ENCODE data around the gene SCPEP1.

Gene SCPEP1

DNA sequence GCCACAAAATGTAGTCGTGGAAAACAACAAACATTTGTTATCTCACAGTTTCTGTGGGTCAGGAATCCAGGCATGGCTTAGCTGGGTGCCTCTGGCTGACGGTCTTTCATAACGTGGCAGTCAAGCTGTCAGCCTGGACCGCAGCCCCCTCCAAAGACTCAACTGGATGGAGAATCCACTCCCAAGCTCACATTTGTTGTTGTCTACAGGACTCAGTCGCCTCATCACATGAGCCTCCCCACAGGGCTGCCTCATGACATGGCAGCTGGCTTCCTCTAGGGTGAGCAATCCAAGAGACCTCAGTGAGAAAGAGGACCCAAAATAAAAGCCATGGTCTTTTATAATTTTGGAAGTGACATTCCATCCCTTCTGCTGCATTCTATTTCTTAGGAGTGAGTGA is 72.4 kb downstream of the SCPEP1 start:
- TF ChIP-seq, protein P1, sequence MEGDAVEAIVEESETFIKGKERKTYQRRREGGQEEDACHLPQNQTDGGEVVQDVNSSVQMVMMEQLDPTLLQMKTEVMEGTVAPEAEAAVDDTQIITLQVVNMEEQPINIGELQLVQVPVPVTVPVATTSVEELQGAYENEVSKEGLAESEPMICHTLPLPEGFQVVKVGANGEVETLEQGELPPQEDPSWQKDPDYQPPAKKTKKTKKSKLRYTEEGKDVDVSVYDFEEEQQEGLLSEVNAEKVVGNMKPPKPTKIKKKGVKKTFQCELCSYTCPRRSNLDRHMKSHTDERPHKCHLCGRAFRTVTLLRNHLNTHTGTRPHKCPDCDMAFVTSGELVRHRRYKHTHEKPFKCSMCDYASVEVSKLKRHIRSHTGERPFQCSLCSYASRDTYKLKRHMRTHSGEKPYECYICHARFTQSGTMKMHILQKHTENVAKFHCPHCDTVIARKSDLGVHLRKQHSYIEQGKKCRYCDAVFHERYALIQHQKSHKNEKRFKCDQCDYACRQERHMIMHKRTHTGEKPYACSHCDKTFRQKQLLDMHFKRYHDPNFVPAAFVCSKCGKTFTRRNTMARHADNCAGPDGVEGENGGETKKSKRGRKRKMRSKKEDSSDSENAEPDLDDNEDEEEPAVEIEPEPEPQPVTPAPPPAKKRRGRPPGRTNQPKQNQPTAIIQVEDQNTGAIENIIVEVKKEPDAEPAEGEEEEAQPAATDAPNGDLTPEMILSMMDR (IDR thresholded peaks at IDR 0.05): no peak

GRCh38 chr17:57051886-57052361 is 74.0 kb downstream of the SCPEP1 start:
- TF ChIP-seq, protein P1 (IDR thresholded peaks at IDR 0.05): no peak
